AG09309 (cell line): ENCODE results near the gene EXOC4.
"Not testable (repeated sequence)": the region's sequence is repeated elsewhere in the genome, so short reads cannot be mapped to it uniquely, and the experiment has no call there.

Experiments
- DNase-seq: peaks from one replicate; pipeline ENCODE4 v3.0.0-alpha.2; 2010; ENCODE audit warnings: low read depth
- H3K4me3 ChIP-seq: 2 replicates; pipeline ENCODE4 v1.5.1; 2011; ENCODE audit warnings: mild to moderate bottlenecking, low read depth, low read length, moderate library complexity; ENCODE audit not compliant: control insufficient read depth
- TF ChIP-seq, protein P1 (sequence below): IDR thresholded peaks from 2 replicates; pipeline ENCODE4 v1.5.1; 2011; ENCODE audit warnings: mild to moderate bottlenecking, low read depth, low read length, inconsistent platforms; ENCODE audit not compliant: insufficient read depth, control insufficient read depth; ENCODE audit errors: missing control alignments

EXOC4 gene

DNA sequence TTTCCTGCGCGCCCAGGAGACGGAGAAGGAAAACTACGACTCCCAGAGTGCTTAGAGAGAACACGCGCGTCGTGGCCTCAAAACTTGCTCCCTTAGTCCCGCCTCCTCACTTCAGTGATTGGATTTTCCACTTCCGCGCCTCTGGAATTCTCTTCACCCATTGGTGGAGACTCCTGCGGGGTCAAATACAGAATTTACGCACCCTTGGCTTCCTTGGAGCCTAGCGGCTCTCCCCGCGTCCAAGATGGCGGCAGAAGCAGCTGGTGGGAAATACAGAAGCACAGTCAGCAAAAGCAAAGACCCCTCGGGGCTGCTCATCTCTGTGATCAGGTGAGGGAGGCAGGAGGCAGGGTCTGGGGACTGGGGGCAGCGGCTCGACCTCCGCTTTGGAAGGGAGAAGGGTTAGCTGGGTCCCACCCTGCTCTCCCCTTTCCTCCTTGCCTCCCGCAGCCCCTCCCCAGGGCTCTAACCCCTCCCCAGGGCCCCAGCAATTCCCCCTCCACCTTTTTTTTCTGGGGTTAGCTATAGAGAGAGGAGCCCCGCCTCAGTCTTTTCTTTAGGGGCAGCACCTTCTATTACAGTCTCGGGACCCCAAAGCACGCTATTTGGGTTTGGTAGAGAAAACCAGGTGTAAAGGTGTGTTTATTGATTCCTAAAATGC is at the start of gene EXOC4:
TSS of gene EXOC4 (plus strand) at position 221 of the 661 bp plus-strand sequence.
- DNase-seq, result peak; percentile 90
- TF ChIP-seq, protein P1, sequence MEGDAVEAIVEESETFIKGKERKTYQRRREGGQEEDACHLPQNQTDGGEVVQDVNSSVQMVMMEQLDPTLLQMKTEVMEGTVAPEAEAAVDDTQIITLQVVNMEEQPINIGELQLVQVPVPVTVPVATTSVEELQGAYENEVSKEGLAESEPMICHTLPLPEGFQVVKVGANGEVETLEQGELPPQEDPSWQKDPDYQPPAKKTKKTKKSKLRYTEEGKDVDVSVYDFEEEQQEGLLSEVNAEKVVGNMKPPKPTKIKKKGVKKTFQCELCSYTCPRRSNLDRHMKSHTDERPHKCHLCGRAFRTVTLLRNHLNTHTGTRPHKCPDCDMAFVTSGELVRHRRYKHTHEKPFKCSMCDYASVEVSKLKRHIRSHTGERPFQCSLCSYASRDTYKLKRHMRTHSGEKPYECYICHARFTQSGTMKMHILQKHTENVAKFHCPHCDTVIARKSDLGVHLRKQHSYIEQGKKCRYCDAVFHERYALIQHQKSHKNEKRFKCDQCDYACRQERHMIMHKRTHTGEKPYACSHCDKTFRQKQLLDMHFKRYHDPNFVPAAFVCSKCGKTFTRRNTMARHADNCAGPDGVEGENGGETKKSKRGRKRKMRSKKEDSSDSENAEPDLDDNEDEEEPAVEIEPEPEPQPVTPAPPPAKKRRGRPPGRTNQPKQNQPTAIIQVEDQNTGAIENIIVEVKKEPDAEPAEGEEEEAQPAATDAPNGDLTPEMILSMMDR, result no peak
- peak within 1 kb of the TSS; percentile 81 for H3K4me3 ChIP-seq

DNA sequence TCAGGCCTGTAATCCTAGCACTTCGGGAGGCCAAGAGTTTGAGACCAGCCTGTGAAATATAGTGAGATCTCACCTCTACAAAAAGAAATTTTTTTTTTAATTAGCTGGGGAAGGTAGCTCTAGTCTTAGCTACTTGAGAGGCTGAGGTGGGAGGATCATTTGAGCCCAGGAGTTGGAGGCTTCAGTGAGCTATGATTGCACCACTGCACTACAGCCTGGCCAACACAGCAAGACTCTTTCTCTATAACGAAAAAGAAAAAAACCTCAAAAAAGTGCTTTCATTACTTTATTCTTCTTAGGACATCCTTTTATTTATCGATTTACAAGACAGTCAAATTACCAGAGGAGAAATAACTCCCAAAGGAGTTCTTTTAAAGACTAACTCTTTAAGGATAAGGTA is 49.4 kb upstream of the EXOC4 start:
- DNase-seq, result no peak
- TF ChIP-seq, protein P1, result no peak
- H3K4me3 ChIP-seq, result no peak overlapping the region

- TF ChIP-seq, protein P1, result no peak
- no peak for DNase-seq
- H3K4me3 ChIP-seq, result no peak overlapping the region
Observed at GRCh38 chr7:133207687-133208086, 45.2 kb upstream of the EXOC4 start.

DNA sequence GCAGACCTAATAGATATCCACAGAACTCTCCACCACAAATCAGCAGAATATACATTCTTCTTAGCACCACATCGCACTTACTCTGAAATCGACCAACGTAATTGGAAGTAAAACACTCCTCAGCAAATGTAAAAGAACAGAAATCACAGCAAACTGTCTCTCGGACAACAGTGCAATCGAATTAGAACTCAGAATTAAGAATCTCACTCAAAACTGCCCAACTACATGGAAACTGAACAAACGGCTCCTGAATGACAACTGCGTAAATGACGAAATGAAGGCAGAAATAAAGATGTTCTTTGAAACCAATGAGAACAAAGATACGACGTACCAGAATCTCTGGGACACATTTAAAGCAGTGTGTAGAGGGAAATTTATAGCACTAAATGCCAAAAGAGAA is 42.1 kb upstream of the EXOC4 start:
- DNase-seq, H3K4me3 ChIP-seq: not testable (repeated sequence)

DNA sequence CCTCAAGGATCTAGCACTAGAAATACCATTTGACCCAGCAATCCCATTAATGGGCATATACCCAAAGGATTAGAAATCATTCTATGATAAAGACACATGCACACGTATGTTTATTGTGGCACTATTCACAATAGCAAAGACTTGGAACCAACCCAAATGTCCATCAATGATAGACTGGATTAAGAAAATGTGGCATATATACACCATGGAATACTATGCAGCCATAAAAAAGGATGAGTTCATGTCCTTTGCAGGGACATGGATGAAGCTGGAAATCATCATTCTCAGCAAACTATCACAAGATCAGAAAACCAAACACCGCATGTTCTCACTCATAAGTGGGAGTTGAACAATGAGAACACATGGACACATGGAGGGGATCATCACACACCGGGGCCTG is 39.1 kb upstream of the EXOC4 start:
- H3K4me3 ChIP-seq, DNase-seq: not testable (repeated sequence)

DNA sequence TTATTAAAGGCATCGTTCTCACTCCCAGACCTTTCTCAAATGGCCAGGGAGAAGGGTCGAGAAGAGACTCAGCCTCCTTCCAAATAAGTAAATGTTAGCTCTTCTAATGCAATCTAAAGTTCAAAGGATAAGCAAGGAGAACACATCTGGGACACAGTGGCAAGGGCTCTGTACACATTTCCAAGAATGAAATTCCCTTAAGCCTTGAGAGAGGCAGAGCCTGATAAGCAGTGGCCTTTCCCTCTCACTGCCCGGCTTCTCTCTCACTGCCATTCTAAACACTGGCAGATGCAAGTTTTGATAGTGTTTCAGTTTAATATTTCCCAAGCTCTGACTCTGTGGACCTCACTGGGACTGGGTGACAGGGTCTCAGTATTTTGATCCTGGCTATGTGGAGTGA is 35.1 kb upstream of the EXOC4 start:
- TF ChIP-seq, protein P1, result no peak
- no peak overlapping the region for H3K4me3 ChIP-seq
- no peak for DNase-seq

GRCh38 chr7:133230591-133231194 is 22.2 kb upstream of the EXOC4 start:
- TF ChIP-seq, protein P1, result peak; percentile 79
- H3K4me3 ChIP-seq, result no peak overlapping the region
- DNase-seq, result peak; percentile 16
